Ishikawa (cell line): Measurements from ENCODE around the gene ICA1.

ENCODE experiments used
- CEBPB ChIP-seq: IDR thresholded peaks from 2 replicates; pipeline ENCODE4 v1.6.1; 2012
- CREB1 ChIP-seq: IDR thresholded peaks from 2 replicates; pipeline ENCODE4 v1.6.1; 2012; ENCODE audit warnings: low read depth
- EGR1 ChIP-seq: IDR thresholded peaks from 2 replicates; pipeline ENCODE4 v1.6.1; 2012
- EP300 ChIP-seq: IDR thresholded peaks from 2 replicates; pipeline ENCODE4 v1.6.1; 2012; ENCODE audit warnings: borderline replicate concordance
- FOXM1 ChIP-seq: IDR thresholded peaks from 2 replicates; pipeline ENCODE4 v1.6.1; 2012; ENCODE audit warnings: low read depth, borderline replicate concordance
- MAX ChIP-seq: IDR thresholded peaks from 2 replicates; pipeline ENCODE4 v1.6.1; 2012
- NFIC ChIP-seq: IDR thresholded peaks from 2 replicates; pipeline ENCODE4 v1.6.1; 2012
- RAD21 ChIP-seq: IDR thresholded peaks from 2 replicates; pipeline ENCODE4 v1.6.1; 2012; ENCODE audit warnings: low read depth
- REST ChIP-seq: IDR thresholded peaks from 2 replicates; pipeline ENCODE4 v1.6.1; 2012; ENCODE audit warnings: low read depth, mild to moderate bottlenecking
- TAF1 ChIP-seq: IDR thresholded peaks from 2 replicates; pipeline ENCODE4 v1.6.1; 2012; ENCODE audit warnings: low read depth, mild to moderate bottlenecking
- TCF12 ChIP-seq: IDR thresholded peaks from 2 replicates; pipeline ENCODE4 v1.6.1; 2012; ENCODE audit warnings: low read depth
- TEAD4 ChIP-seq: IDR thresholded peaks from 2 replicates; pipeline ENCODE4 v1.6.1; 2012
- USF1 ChIP-seq: IDR thresholded peaks from 2 replicates; pipeline ENCODE4 v1.6.1; 2012
- YY1 ChIP-seq: IDR thresholded peaks from 2 replicates; pipeline ENCODE4 v1.6.1; 2012; ENCODE audit warnings: low read depth
- ZBTB7A ChIP-seq: IDR thresholded peaks from 2 replicates; pipeline ENCODE4 v1.6.1; 2012; ENCODE audit warnings: low read depth

The ICA1 gene

GRCh38 chr7:8094164-8095140, 167.5 kb downstream of the ICA1 start:
- TF ChIP-seq FOXM1, result no peak
- TF ChIP-seq CREB1, result no peak
- no peak for TF ChIP-seq TAF1
- no peak for TF ChIP-seq TEAD4
- TF ChIP-seq RAD21, result no peak
- TF ChIP-seq MAX, result no peak
- no peak for TF ChIP-seq TCF12
- TF ChIP-seq CEBPB, result no peak
- no peak for TF ChIP-seq EP300
- TF ChIP-seq ZBTB7A, result no peak
- no peak for TF ChIP-seq EGR1
- no peak for TF ChIP-seq USF1
- no peak for TF ChIP-seq REST
- TF ChIP-seq NFIC, result no peak
- no peak for TF ChIP-seq YY1

GRCh38 chr7:8092140-8092539, 169.8 kb downstream of the ICA1 start:
- TF ChIP-seq NFIC, result no peak
- TF ChIP-seq TCF12, result no peak
- TF ChIP-seq RAD21, result no peak
- TF ChIP-seq CREB1, result no peak
- TF ChIP-seq YY1, result no peak
- no peak for TF ChIP-seq MAX
- no peak for TF ChIP-seq CEBPB
- TF ChIP-seq EP300, result no peak
- no peak for TF ChIP-seq TAF1
- no peak for TF ChIP-seq REST
- TF ChIP-seq FOXM1, result no peak
- TF ChIP-seq EGR1, result no peak
- TF ChIP-seq TEAD4, result no peak
- TF ChIP-seq ZBTB7A, result no peak

GRCh38 chr7:8089036-8089780, 172.8 kb downstream of the ICA1 start:
- TF ChIP-seq TCF12 (no peak), RAD21 (no peak), REST (no peak), ZBTB7A (no peak), MAX (no peak), TAF1 (no peak), USF1 (no peak), EGR1 (no peak), NFIC (no peak), YY1 (no peak), EP300 (no peak), CEBPB (no peak), TEAD4 (no peak), CREB1 (no peak)
